H1 (cell line): ENCODE measurements around the gene LGALS8. TPM values are rescaled to one million over a fixed set of nuclear protein-coding genes. Genes with fewer than 3 reads are reported as not detected.

Experiments used
- CTCF ChIA-PET: fragments of 300-600 bp; sonication (Branson Sonifier 250); formaldehyde crosslinking; loops from one replicate; lab custom pipeline; 2021; ENCODE audit not compliant: partially characterized antibody; lab: Charles Lee
- POLR2A ChIA-PET: fragments of 300-600 bp; sonication (Branson Sonifier 250); formaldehyde crosslinking; loops from one replicate; lab custom pipeline; 2021; ENCODE audit warnings: inconsistent platforms; ENCODE audit not compliant: partially characterized antibody; lab: Charles Lee
- DNase-seq, 2 experiments: peaks; one replicate each; pipeline versions ENCODE4 v3.0.0 to v3.0.0-alpha.2; 2010 to 2022; ENCODE audit warnings: low spot score in 2 of 2, low read depth in 1 of 2, mixed read lengths in 1 of 2
- FAIRE-seq: peaks from 2 replicates; lab custom pipeline; 2011; peaks lifted over from hg19 to GRCh38; lab: Jason Lieb, UNC
- H2AFZ ChIP-seq: 2 replicates; pipeline ENCODE4 v1.8.1; 2012; ENCODE audit warnings: low read length, inconsistent platforms
- H2AK5ac ChIP-seq: 2 replicates; pipeline ENCODE4 v1.6.1; 2013; ENCODE audit warnings: low read depth, low read length
- H2BK120ac ChIP-seq: replicated peaks from 2 replicates; pipeline ENCODE3; 2013; ENCODE audit warnings: low read depth, low read length, inconsistent platforms
- H2BK12ac ChIP-seq: 2 replicates; pipeline ENCODE4 v1.6.1; 2013; ENCODE audit warnings: low read depth, low read length
- H2BK15ac ChIP-seq: 2 replicates; pipeline ENCODE4 v1.6.1; 2013; ENCODE audit warnings: low read length
- H2BK20ac ChIP-seq: 2 replicates; pipeline ENCODE4 v1.6.1; 2013; ENCODE audit warnings: low read length
- H2BK5ac ChIP-seq: 2 replicates; pipeline ENCODE4 v1.6.1; 2013; ENCODE audit warnings: low read depth, low read length
- H3K14ac ChIP-seq: 2 replicates; pipeline ENCODE4 v1.6.1; 2013; ENCODE audit warnings: inconsistent platforms; ENCODE audit not compliant: insufficient read length
- H3K18ac ChIP-seq: 2 replicates; pipeline ENCODE4 v1.6.1; 2013; ENCODE audit warnings: low read length; ENCODE audit errors: extremely low read depth
- H3K23ac ChIP-seq: 2 replicates; pipeline ENCODE4 v1.6.1; 2013; ENCODE audit warnings: inconsistent platforms; ENCODE audit not compliant: insufficient read length
- H3K23me2 ChIP-seq: 2 replicates; pipeline ENCODE4 v1.6.1; 2013; ENCODE audit warnings: low read depth, low read length
- H3K27ac ChIP-seq: 2 replicates; pipeline ENCODE4 v1.6.1; 2011; ENCODE audit warnings: low read depth, low read length, inconsistent platforms
- H3K27me3 ChIP-seq, 4 experiments: replicated peaks in 1 of 4; 1 replicate in 1 of 4; 2 replicates in 3 of 4; pipeline versions ENCODE4 v1.6.1 to v1.8.1; 2011 to 2013; ENCODE audit warnings: low read length in 3 of 4, mild to moderate bottlenecking in 3 of 4, inconsistent platforms in 2 of 4, mixed read lengths in 2 of 4, moderate library complexity in 1 of 4; ENCODE audit not compliant: control insufficient read depth in 3 of 4, insufficient read depth in 3 of 4; ENCODE audit errors: extremely low read depth in 1 of 4
- H3K36me3 ChIP-seq, 4 experiments: 2 replicates each; pipeline versions ENCODE4 v1.6.1 to v1.8.1; 2011 to 2013; ENCODE audit warnings: mild to moderate bottlenecking in 4 of 4, low read length in 3 of 4, moderate library complexity in 2 of 4, control low read depth in 1 of 4, inconsistent platforms in 1 of 4; ENCODE audit not compliant: insufficient read depth in 4 of 4, control insufficient read depth in 2 of 4
- H3K4ac ChIP-seq: replicated peaks from 2 replicates; pipeline ENCODE3; 2013; ENCODE audit warnings: low read length, low read depth, mixed read lengths, inconsistent platforms; ENCODE audit not compliant: insufficient read length
- H3K4me1 ChIP-seq, 4 experiments: replicated peaks in 1 of 4; 1 replicate in 1 of 4; 2 replicates in 3 of 4; pipeline versions ENCODE4 v1.6.1 to v1.8.1; 2011 to 2013; ENCODE audit warnings: low read length in 3 of 4, inconsistent platforms in 2 of 4, mixed read lengths in 1 of 4; ENCODE audit not compliant: insufficient read depth in 4 of 4, control insufficient read depth in 3 of 4
- H3K4me2 ChIP-seq, 2 experiments: 2 replicates each; pipeline versions ENCODE4 v1.6.1 to v1.8.1; 2011 to 2013; ENCODE audit warnings: low read depth in 2 of 2, low read length in 2 of 2, control low read depth in 1 of 2, inconsistent platforms in 1 of 2, mild to moderate bottlenecking in 1 of 2; ENCODE audit not compliant: insufficient read depth in 1 of 2
- H3K4me3 ChIP-seq, 4 experiments: fragments of 200-600, 300-600 bp in 1 of 4; sonication (generic), shearing (Covaris generic), sonication (Bioruptor Twin) in 1 of 4; 2 replicates each; pipeline versions ENCODE4 v1.5.1 to v1.8.1; 2011 to 2016; ENCODE audit warnings: low read length in 4 of 4, low read depth in 3 of 4, control low read depth in 2 of 4, inconsistent platforms in 2 of 4, mild to moderate bottlenecking in 2 of 4, mixed read lengths in 1 of 4, moderate library complexity in 1 of 4; ENCODE audit not compliant: insufficient read depth in 2 of 4; ENCODE audit errors: extremely low read depth in 1 of 4
- H3K56ac ChIP-seq: replicated peaks from 2 replicates; pipeline ENCODE3; 2013; ENCODE audit warnings: low read depth, mild to moderate bottlenecking, mixed read lengths, low read length, inconsistent platforms; ENCODE audit not compliant: insufficient read length
- H3K79me1 ChIP-seq: 2 replicates; pipeline ENCODE4 v1.6.1; 2013; ENCODE audit warnings: low read depth, low read length, control low read depth
- H3K79me2 ChIP-seq, 2 experiments: 2 replicates each; pipeline versions ENCODE4 v1.6.1 to v1.8.1; 2012 to 2013; ENCODE audit warnings: low read length in 2 of 2, mild to moderate bottlenecking in 2 of 2, inconsistent platforms in 1 of 2; ENCODE audit not compliant: insufficient read depth in 2 of 2, control insufficient read depth in 1 of 2
- H3K9ac ChIP-seq, 4 experiments: replicated peaks in 1 of 4; 1 replicate in 1 of 4; 2 replicates in 3 of 4; pipeline versions ENCODE4 v1.6.1 to v1.8.1; 2011 to 2013; ENCODE audit warnings: low read depth in 3 of 4, low read length in 3 of 4, control low read depth in 2 of 4, mild to moderate bottlenecking in 2 of 4, moderate library complexity in 2 of 4, inconsistent platforms in 1 of 4; ENCODE audit errors: extremely low read depth in 1 of 4
- H3K9me3 ChIP-seq, 2 experiments: 2 replicates each; pipeline versions ENCODE4 v1.6.1 to v1.8.1; 2012 to 2013; ENCODE audit warnings: mild to moderate bottlenecking in 2 of 2, moderate library complexity in 2 of 2, control low read depth in 1 of 2, inconsistent platforms in 1 of 2, low read depth in 1 of 2, low read length in 1 of 2, mixed read lengths in 1 of 2; ENCODE audit not compliant: insufficient read depth in 2 of 2
- H4K20me1 ChIP-seq, 2 experiments: replicated peaks in 1 of 2; 2 replicates each; pipeline versions ENCODE3 to v1.8.1; 2011 to 2013; ENCODE audit warnings: inconsistent platforms in 2 of 2, low read length in 2 of 2, mild to moderate bottlenecking in 1 of 2; ENCODE audit not compliant: insufficient read depth in 2 of 2, control insufficient read depth in 1 of 2
- H4K5ac ChIP-seq: 2 replicates; pipeline ENCODE4 v1.6.1; 2013; ENCODE audit warnings: low read length, low read depth, mixed read lengths, inconsistent platforms; ENCODE audit not compliant: insufficient read length
- H4K8ac ChIP-seq: 2 replicates; pipeline ENCODE4 v1.8.0; 2013; ENCODE audit warnings: mild to moderate bottlenecking, moderate library complexity, low read length, inconsistent platforms; ENCODE audit not compliant: insufficient read depth; ENCODE audit errors: extremely low read depth
- H4K91ac ChIP-seq: replicated peaks from 2 replicates; pipeline ENCODE3; 2013; ENCODE audit warnings: low read length, mixed read lengths, inconsistent platforms; ENCODE audit not compliant: insufficient read length
- BCL11A ChIP-seq, 2 experiments: IDR thresholded peaks; one replicate each; pipeline ENCODE4 v1.6.1; 2011; ENCODE audit warnings: low read depth in 2 of 2, low read length in 2 of 2, mild to moderate bottlenecking in 2 of 2
- CBX8 ChIP-seq: fragments of 300-800, 300-1000 bp; sonication (generic); IDR thresholded peaks from 2 replicates; pipeline ENCODE4 v1.7.1; 2016; ENCODE audit warnings: low read depth, low read length, borderline replicate concordance
- EP300 ChIP-seq, 2 experiments: IDR thresholded peaks; 1 replicate in 1 of 2; 2 replicates in 1 of 2; pipeline ENCODE4 v1.6.1; 2011 to 2012; ENCODE audit warnings: low read depth in 2 of 2, low read length in 2 of 2, mild to moderate bottlenecking in 2 of 2, borderline replicate concordance in 1 of 2, inconsistent platforms in 1 of 2, moderate library complexity in 1 of 2
- HDAC6 ChIP-seq: IDR thresholded peaks from one replicate; pipeline ENCODE4 v1.7.1; 2012; ENCODE audit warnings: low read depth, mild to moderate bottlenecking, inconsistent platforms, low read length, moderate library complexity
- KDM5A ChIP-seq: fragments of 200-600 bp; IDR thresholded peaks from 2 replicates; pipeline ENCODE4 v1.7.1; 2012; ENCODE audit warnings: mild to moderate bottlenecking, low read length, inconsistent platforms, mixed read lengths
- NANOG ChIP-seq: IDR thresholded peaks from 2 replicates; pipeline ENCODE4 v1.6.1; 2011; ENCODE audit warnings: low read length, low read depth, mild to moderate bottlenecking, inconsistent platforms; ENCODE audit not compliant: insufficient read depth, poor library complexity, severe bottlenecking
- POLR2A ChIP-seq, 2 experiments: IDR thresholded peaks; 1 replicate in 1 of 2; 2 replicates in 1 of 2; pipeline ENCODE4 v1.6.1; 2011; ENCODE audit warnings: low read depth in 2 of 2, low read length in 2 of 2, mild to moderate bottlenecking in 2 of 2; ENCODE audit errors: control extremely low read depth in 1 of 2
- POU5F1 ChIP-seq: IDR thresholded peaks from 2 replicates; pipeline ENCODE4 v1.6.1; 2011; ENCODE audit warnings: low read depth, mild to moderate bottlenecking, low read length, moderate library complexity
- SIN3A ChIP-seq, 2 experiments: IDR thresholded peaks in 1 of 2; conservative IDR thresholded peaks in 1 of 2; 2 replicates each; pipeline ENCODE4 v1.6.1; 2011 to 2012; ENCODE audit warnings: low read length in 2 of 2, improper control_type of control experiment in 1 of 2, low read depth in 1 of 2, mild to moderate bottlenecking in 1 of 2
- SP1 ChIP-seq: IDR thresholded peaks from 2 replicates; pipeline ENCODE4 v1.6.1; 2011; ENCODE audit warnings: low read depth, low read length
- SRF ChIP-seq: IDR thresholded peaks from 2 replicates; pipeline ENCODE4 v1.6.1; 2011; ENCODE audit warnings: mild to moderate bottlenecking, low read depth, low read length, moderate library complexity
- SUZ12 ChIP-seq: fragments of 200-600 bp; sonication (generic); IDR thresholded peaks from 2 replicates; pipeline ENCODE4 v1.6.1; 2012; ENCODE audit warnings: mild to moderate bottlenecking, inconsistent platforms, low read length, moderate library complexity, mixed read lengths
- WGBS, 2 experiments: shearing (Covaris generic) in 1 of 2; methylation state at CpG; one replicate each; pipeline versions ENCODE4 v1.1.6 to v1.1.7; 2013 to 2015; ENCODE audit warnings: low lambda C conversion rate in 2 of 2, mixed read lengths in 2 of 2, inconsistent platforms in 1 of 2, low coverage in 1 of 2, missing lambda C conversion rate in 1 of 2; ENCODE audit not compliant: insufficient replicate concordance in 2 of 2, insufficient coverage in 1 of 2, insufficient read length in 1 of 2; ENCODE audit errors: extremely low coverage in 1 of 2, missing lambda C conversion rate in 1 of 2; 5-methylcytosine and 5-hydroxymethylcytosine counted together
- polyA plus RNA-seq, 7 experiments: library from polyadenylated mRNA; depleted of rRNA in 3 of 7; stranded (reverse) in 5 of 7; unstranded in 2 of 7; fragments of >200 nt in 5 of 7; fragments of 200-250 nt in 2 of 7; gene quantifications; 1 replicate in 5 of 7; 2 replicates in 1 of 7; 4 replicates in 1 of 7; pipeline versions ENCODE4 v1.2.1 to v1.2.3, GENCODE V29; 2011 to 2013; ENCODE audit warnings: missing spikeins in 2 of 7, mixed read lengths in 2 of 7
- total RNA-seq: library from RNA; stranded (reverse); fragmentation: NEBNext Ultra II Directional; extraction: Animal tissue kit (Norgen Biotek cat#: 25700); gene quantifications from 2 replicates; pipeline ENCODE4 v1.2.1, GENCODE V29; 2021
- TF ChIP-seq, protein P1 (sequence below): IDR thresholded peaks from 2 replicates; pipeline ENCODE4 v1.6.1; 2011; ENCODE audit warnings: low read length, improper control_type of control experiment

LGALS8 gene
- total and polyA plus RNA-seq, 2 of the 8 experiments (the other 6 are each of a cell fraction or from before 2014, with no cell fraction given): 7.2 to 11.6 TPM

DNA sequence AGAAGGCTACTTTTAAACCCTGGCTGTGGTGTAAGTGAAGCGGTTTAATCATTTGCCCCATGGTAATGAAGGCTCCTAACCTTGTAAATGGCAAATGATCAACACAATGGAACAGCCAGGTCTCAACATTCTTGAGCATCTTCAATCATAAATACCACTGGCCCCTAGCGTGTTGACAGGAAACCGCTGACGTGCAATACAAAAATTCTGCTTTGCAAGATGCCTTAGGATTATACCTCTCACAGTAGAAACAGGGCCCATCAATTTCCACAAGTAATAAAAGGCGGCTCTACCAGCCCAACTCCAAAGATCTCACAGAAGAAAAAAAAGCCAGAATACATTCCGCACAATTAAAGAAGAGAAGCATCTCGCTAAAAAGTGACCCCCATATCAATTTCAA is 32.8 kb downstream of the LGALS8 start:
- H3K79me2 ChIP-seq: no peaks in the 10 kb centered on the region
- H2BK15ac ChIP-seq: no peak overlapping the region
- H4K20me1 ChIP-seq: peaks cover 0 to 6% of the 10 kb centered on the region in 2 experiments
- H3K23ac ChIP-seq: no peak overlapping the region
- no peak overlapping the region for H3K27ac ChIP-seq
- H3K23me2 ChIP-seq: no peaks in the 10 kb centered on the region
- no peak overlapping the region for H2AFZ ChIP-seq
- H3K4me2 ChIP-seq: no peak overlapping the region
- no peaks in the 10 kb centered on the region for H3K27me3 ChIP-seq
- DNase-seq (no peak), FAIRE-seq (no peak)
- H2BK5ac ChIP-seq: no peak overlapping the region
- WGBS, 2 experiments: 88% methylated on average over 7 of the region's 7 CpGs; no CpG with 5 or more reads in 1 of the 2 experiments
- POLR2A ChIA-PET: no interaction called here
- no peaks in the 10 kb centered on the region for H3K9me3 ChIP-seq
- CTCF ChIA-PET: interaction anchor here (0.7 kb wide), 1 partner anchor 167 kb away, joined by 3 read pairs; no protein-coding TSS in a partner anchor
- no peak overlapping the region for H2BK20ac ChIP-seq
- H3K56ac ChIP-seq: no peak overlapping the region
- peaks cover 31 to 88% (median 75%) of the 10 kb centered on the region in 4 experiments for H3K36me3 ChIP-seq
- no peak overlapping the region for H3K4me3 ChIP-seq
- H4K5ac ChIP-seq: no peak overlapping the region
- H3K14ac ChIP-seq: no peak overlapping the region
- H2BK120ac ChIP-seq: no peak overlapping the region
- H3K9ac ChIP-seq: no peak overlapping the region
- no peaks in the 10 kb centered on the region for H3K79me1 ChIP-seq
- no peak overlapping the region for H2BK12ac ChIP-seq
- H4K8ac ChIP-seq: no peak overlapping the region
- no peak overlapping the region for H3K18ac ChIP-seq
- H3K4ac ChIP-seq: no peak overlapping the region
- H2AK5ac ChIP-seq: no peak overlapping the region
- no peak overlapping the region for H4K91ac ChIP-seq
- no peaks in the 10 kb centered on the region for H3K4me1 ChIP-seq
- TF ChIP-seq POLR2A (IDR thresholded peaks at IDR 0.05; ENCODE audit: control extremely low read depth in 1 of 2, low read depth in 2 of 2, low read length in 2 of 2): no peak
- TF ChIP-seq, protein P1, sequence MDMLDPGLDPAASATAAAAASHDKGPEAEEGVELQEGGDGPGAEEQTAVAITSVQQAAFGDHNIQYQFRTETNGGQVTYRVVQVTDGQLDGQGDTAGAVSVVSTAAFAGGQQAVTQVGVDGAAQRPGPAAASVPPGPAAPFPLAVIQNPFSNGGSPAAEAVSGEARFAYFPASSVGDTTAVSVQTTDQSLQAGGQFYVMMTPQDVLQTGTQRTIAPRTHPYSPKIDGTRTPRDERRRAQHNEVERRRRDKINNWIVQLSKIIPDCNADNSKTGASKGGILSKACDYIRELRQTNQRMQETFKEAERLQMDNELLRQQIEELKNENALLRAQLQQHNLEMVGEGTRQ: no peak
- TF ChIP-seq SUZ12: no peak
- TF ChIP-seq NANOG: no peak
- no peak for TF ChIP-seq POU5F1
- TF ChIP-seq SRF: no peak
- TF ChIP-seq HDAC6: no peak
- no peak for TF ChIP-seq SIN3A (conservative IDR thresholded peaks at IDR 0.05 in 1 of 2, IDR thresholded peaks at IDR 0.05 in 1 of 2; ENCODE audit: low read depth in 1 of 2, low read length in 2 of 2)
- TF ChIP-seq KDM5A: no peak
- no peak for TF ChIP-seq SP1
- no peak for TF ChIP-seq BCL11A (IDR thresholded peaks at IDR 0.05; ENCODE audit: low read depth in 2 of 2, low read length in 2 of 2)
- no peak for TF ChIP-seq EP300 (IDR thresholded peaks at IDR 0.05; ENCODE audit: borderline replicate concordance in 1 of 2, low read depth in 2 of 2, low read length in 2 of 2)
- no peak for TF ChIP-seq CBX8
